ENCODE results near the gene LYRM2.
"Not testable (repeated sequence)": the region's sequence is repeated elsewhere in the genome, so short reads cannot be mapped to it uniquely, and the experiment has no call there.

Gene LYRM2

GRCh38 chr6:89643406-89643805 is 4.9 kb upstream of the LYRM2 start:
- Histone ChIP-seq H3K27me3 (ENCODE audit: control insufficient read depth, insufficient read depth, low read length) (no peaks in the 10 kb centered on the region), H3K4me3 (ENCODE audit: low read depth, low read length) (no peak overlapping the region), H3K36me3 (ENCODE audit: control insufficient read depth, insufficient read depth, low read length) (peaks cover 69% of the 10 kb centered on the region), H3K9me3 (ENCODE audit: control insufficient read depth, insufficient read depth, low read depth, low read length) (no peaks in the 10 kb centered on the region), H3K27ac (ENCODE audit: low read depth, low read length) (no peak overlapping the region), H3K9ac (ENCODE audit: low read length) (no peak overlapping the region), H3K4me1 (ENCODE audit: control insufficient read depth, insufficient read depth, low read length) (0 out of 2 replicates have a peak, but pooled peaks cover 3% of the 10 kb centered on the region)

GRCh38 chr6:89642956-89643355 is 4.4 kb upstream of the LYRM2 start:
- no peak overlapping the region for H3K4me3 ChIP-seq (ENCODE audit: low read depth, low read length)
- H3K9me3 ChIP-seq (ENCODE audit: control insufficient read depth, insufficient read depth, low read depth, low read length), result no peaks in the 10 kb centered on the region
- H3K9ac ChIP-seq (ENCODE audit: low read length), result no peak overlapping the region
- H3K4me1 ChIP-seq (ENCODE audit: control insufficient read depth, insufficient read depth, low read length), result 0 out of 2 replicates have a peak, but pooled peaks cover 3% of the 10 kb centered on the region
- H3K36me3 ChIP-seq (ENCODE audit: control insufficient read depth, insufficient read depth, low read length), result peaks cover 64% of the 10 kb centered on the region
- H3K27ac ChIP-seq (ENCODE audit: low read depth, low read length), result no peak overlapping the region
- no peaks in the 10 kb centered on the region for H3K27me3 ChIP-seq (ENCODE audit: control insufficient read depth, insufficient read depth, low read length)

GRCh38 chr6:89641581-89641980 is 3.0 kb upstream of the LYRM2 start:
- not testable (repeated sequence) for H3K9ac ChIP-seq (ENCODE audit: low read length); H3K9me3 ChIP-seq (ENCODE audit: control insufficient read depth, insufficient read depth, low read depth, low read length); H3K27ac ChIP-seq (ENCODE audit: low read depth, low read length); H3K4me3 ChIP-seq (ENCODE audit: low read depth, low read length); H3K27me3 ChIP-seq (ENCODE audit: control insufficient read depth, insufficient read depth, low read length); H3K4me1 ChIP-seq (ENCODE audit: control insufficient read depth, insufficient read depth, low read length)
- peaks cover 51% of the 10 kb centered on the region for H3K36me3 ChIP-seq (ENCODE audit: control insufficient read depth, insufficient read depth, low read length)

GRCh38 chr6:89640804-89641203 is 2.3 kb upstream of the LYRM2 start:
- H3K9me3 ChIP-seq (ENCODE audit: control insufficient read depth, insufficient read depth, low read depth, low read length), result no peaks in the 10 kb centered on the region
- 0 out of 2 replicates have a peak, but pooled peaks cover 3% of the 10 kb centered on the region for H3K4me1 ChIP-seq (ENCODE audit: control insufficient read depth, insufficient read depth, low read length)
- H3K27ac ChIP-seq (ENCODE audit: low read depth, low read length), result no peak overlapping the region
- no peaks in the 10 kb centered on the region for H3K27me3 ChIP-seq (ENCODE audit: control insufficient read depth, insufficient read depth, low read length)
- no peak overlapping the region for H3K4me3 ChIP-seq (ENCODE audit: low read depth, low read length)
- H3K36me3 ChIP-seq (ENCODE audit: control insufficient read depth, insufficient read depth, low read length), result peaks cover 49% of the 10 kb centered on the region
- no peak overlapping the region for H3K9ac ChIP-seq (ENCODE audit: low read length)

GRCh38 chr6:89637960-89638319 is 607 bp downstream of the LYRM2 start:
- no peaks in the 10 kb centered on the region for H3K27me3 ChIP-seq (ENCODE audit: control insufficient read depth, insufficient read depth, low read length)
- peak overlapping the region; percentile 48; the same call in 1 of the 2 replicates for H3K27ac ChIP-seq (ENCODE audit: low read depth, low read length)
- H3K4me1 ChIP-seq (ENCODE audit: control insufficient read depth, insufficient read depth, low read length), result 0 out of 2 replicates have a peak, but pooled peaks cover 3% of the 10 kb centered on the region
- peaks cover 22% of the 10 kb centered on the region for H3K36me3 ChIP-seq (ENCODE audit: control insufficient read depth, insufficient read depth, low read length)
- peak overlapping the region; percentile 89 for H3K9ac ChIP-seq (ENCODE audit: low read length)
- peak overlapping the region; percentile 85 for H3K4me3 ChIP-seq (ENCODE audit: low read depth, low read length)
- no peaks in the 10 kb centered on the region for H3K9me3 ChIP-seq (ENCODE audit: control insufficient read depth, insufficient read depth, low read depth, low read length)

- not testable (repeated sequence) for H3K4me1 ChIP-seq (ENCODE audit: control insufficient read depth, insufficient read depth, low read length); H3K27ac ChIP-seq (ENCODE audit: low read depth, low read length); H3K9me3 ChIP-seq (ENCODE audit: control insufficient read depth, insufficient read depth, low read depth, low read length); H3K4me3 ChIP-seq (ENCODE audit: low read depth, low read length); H3K27me3 ChIP-seq (ENCODE audit: control insufficient read depth, insufficient read depth, low read length); H3K9ac ChIP-seq (ENCODE audit: low read length)
- peaks cover 10% of the 10 kb centered on the region for H3K36me3 ChIP-seq (ENCODE audit: control insufficient read depth, insufficient read depth, low read length)
These were observed 2.1 kb downstream of the LYRM2 start for GRCh38 chr6:89636412-89636811.

DNA sequence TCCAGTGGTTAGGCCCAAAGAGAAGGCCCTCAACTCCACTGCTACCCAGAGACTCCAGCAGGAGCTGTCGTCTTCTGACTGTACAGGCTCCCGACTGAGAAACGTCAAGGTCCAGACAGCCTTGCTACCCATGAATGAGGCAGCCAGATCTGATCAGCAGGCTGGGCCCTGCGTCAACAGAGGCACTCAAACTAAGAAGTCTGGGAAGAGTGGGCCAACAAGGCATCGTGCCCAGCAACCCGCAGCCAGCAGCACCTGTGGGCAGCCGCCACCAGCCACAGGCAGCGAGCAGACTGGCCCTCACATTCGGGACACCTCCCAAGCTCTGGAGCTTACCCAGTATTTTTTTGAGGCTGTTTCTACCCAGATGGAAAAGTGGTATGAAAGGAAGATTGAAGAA is 8.1 kb downstream of the LYRM2 start:
- Histone ChIP-seq H3K27me3 (ENCODE audit: control insufficient read depth, insufficient read depth, low read length) (no peaks in the 10 kb centered on the region), H3K27ac (ENCODE audit: low read depth, low read length) (no peak overlapping the region), H3K9ac (ENCODE audit: low read length) (no peak overlapping the region), H3K9me3 (ENCODE audit: control insufficient read depth, insufficient read depth, low read depth, low read length) (no peaks in the 10 kb centered on the region), H3K4me3 (ENCODE audit: low read depth, low read length) (no peak overlapping the region), H3K4me1 (ENCODE audit: control insufficient read depth, insufficient read depth, low read length) (peaks cover 3% of the 10 kb centered on the region; the same call in 1 of the 2 replicates), H3K36me3 (ENCODE audit: control insufficient read depth, insufficient read depth, low read length) (peaks cover 8% of the 10 kb centered on the region; the same call in 1 of the 2 replicates)

GRCh38 chr6:89623749-89624148 is 14.8 kb downstream of the LYRM2 start:
- Histone ChIP-seq H3K4me3 (ENCODE audit: low read depth, low read length) (no peak overlapping the region), H3K4me1 (ENCODE audit: control insufficient read depth, insufficient read depth, low read length) (peaks cover 3% of the 10 kb centered on the region; the same call in 1 of the 2 replicates), H3K36me3 (ENCODE audit: control insufficient read depth, insufficient read depth, low read length) (no peaks in the 10 kb centered on the region), H3K9me3 (ENCODE audit: control insufficient read depth, insufficient read depth, low read depth, low read length) (no peaks in the 10 kb centered on the region), H3K27me3 (ENCODE audit: control insufficient read depth, insufficient read depth, low read length) (no peaks in the 10 kb centered on the region), H3K9ac (ENCODE audit: low read length) (no peak overlapping the region), H3K27ac (ENCODE audit: low read depth, low read length) (no peak overlapping the region)

DNA sequence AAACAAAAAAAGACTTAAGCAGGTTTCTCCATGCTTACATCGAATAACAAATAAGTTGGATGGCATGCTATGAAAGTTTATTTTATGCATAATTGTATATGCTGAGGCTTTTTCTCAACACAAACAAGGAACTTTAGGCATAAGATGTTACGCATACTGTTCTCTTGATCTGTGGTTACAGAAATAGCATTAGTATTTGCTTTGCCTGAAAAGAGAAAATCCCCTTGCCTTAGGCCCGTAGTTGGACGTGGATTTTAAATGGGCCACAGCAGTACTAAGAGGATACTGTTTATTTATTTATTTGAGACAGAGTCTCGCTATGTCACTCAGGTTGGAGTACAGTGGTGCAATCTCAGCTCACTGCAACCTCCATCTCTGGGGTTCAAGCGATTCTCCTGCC is 19.0 kb downstream of the LYRM2 start:
- no peaks in the 10 kb centered on the region for H3K36me3 ChIP-seq (ENCODE audit: control insufficient read depth, insufficient read depth, low read length)
- H3K4me3 ChIP-seq (ENCODE audit: low read depth, low read length), result no peak overlapping the region
- no peaks in the 10 kb centered on the region for H3K9me3 ChIP-seq (ENCODE audit: control insufficient read depth, insufficient read depth, low read depth, low read length)
- no peaks in the 10 kb centered on the region for H3K4me1 ChIP-seq (ENCODE audit: control insufficient read depth, insufficient read depth, low read length)
- H3K27me3 ChIP-seq (ENCODE audit: control insufficient read depth, insufficient read depth, low read length), result no peaks in the 10 kb centered on the region
- no peak overlapping the region for H3K9ac ChIP-seq (ENCODE audit: low read length)
- H3K27ac ChIP-seq (ENCODE audit: low read depth, low read length), result no peak overlapping the region

DNA sequence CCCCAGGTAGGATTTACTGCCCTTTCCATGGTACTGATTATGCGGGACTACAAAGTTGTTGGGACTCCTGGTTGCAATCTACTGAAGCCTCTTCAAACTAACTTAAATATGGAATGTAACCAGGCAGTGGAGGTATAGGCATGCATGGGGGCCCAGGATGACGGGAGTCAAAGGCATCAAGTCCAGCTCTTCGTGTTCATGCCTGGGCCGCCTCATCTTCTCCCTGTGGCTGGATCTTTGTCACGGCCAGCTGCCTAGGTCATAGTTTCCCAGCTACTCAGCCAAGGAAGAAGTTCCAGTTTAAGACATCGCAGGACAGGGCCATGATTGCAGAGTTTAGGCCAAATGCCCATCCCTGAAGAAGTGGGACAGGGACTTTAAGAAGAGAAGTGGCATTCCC is 20.5 kb downstream of the LYRM2 start:
- Histone ChIP-seq H3K36me3 (ENCODE audit: control insufficient read depth, insufficient read depth, low read length) (no peaks in the 10 kb centered on the region), H3K27ac (ENCODE audit: low read depth, low read length) (no peak overlapping the region), H3K9ac (ENCODE audit: low read length) (no peak overlapping the region), H3K27me3 (ENCODE audit: control insufficient read depth, insufficient read depth, low read length) (no peaks in the 10 kb centered on the region), H3K4me3 (ENCODE audit: low read depth, low read length) (no peak overlapping the region), H3K4me1 (ENCODE audit: control insufficient read depth, insufficient read depth, low read length) (no peaks in the 10 kb centered on the region), H3K9me3 (ENCODE audit: control insufficient read depth, insufficient read depth, low read depth, low read length) (no peaks in the 10 kb centered on the region)

GRCh38 chr6:89616531-89616930 is 22.0 kb downstream of the LYRM2 start:
- Histone ChIP-seq H3K27ac (ENCODE audit: low read depth, low read length) (no peak overlapping the region), H3K9me3 (ENCODE audit: control insufficient read depth, insufficient read depth, low read depth, low read length) (no peaks in the 10 kb centered on the region), H3K27me3 (ENCODE audit: control insufficient read depth, insufficient read depth, low read length) (no peaks in the 10 kb centered on the region), H3K36me3 (ENCODE audit: control insufficient read depth, insufficient read depth, low read length) (no peaks in the 10 kb centered on the region), H3K4me3 (ENCODE audit: low read depth, low read length) (no peak overlapping the region), H3K9ac (ENCODE audit: low read length) (no peak overlapping the region), H3K4me1 (ENCODE audit: control insufficient read depth, insufficient read depth, low read length) (no peaks in the 10 kb centered on the region)

- H3K27ac ChIP-seq (ENCODE audit: low read depth, low read length), result no peak overlapping the region
- no peaks in the 10 kb centered on the region for H3K4me1 ChIP-seq (ENCODE audit: control insufficient read depth, insufficient read depth, low read length)
- H3K9ac ChIP-seq (ENCODE audit: low read length), result no peak overlapping the region
- H3K36me3 ChIP-seq (ENCODE audit: control insufficient read depth, insufficient read depth, low read length), result no peaks in the 10 kb centered on the region
- H3K27me3 ChIP-seq (ENCODE audit: control insufficient read depth, insufficient read depth, low read length), result no peaks in the 10 kb centered on the region
- H3K4me3 ChIP-seq (ENCODE audit: low read depth, low read length), result no peak overlapping the region
- H3K9me3 ChIP-seq (ENCODE audit: control insufficient read depth, insufficient read depth, low read depth, low read length), result no peaks in the 10 kb centered on the region
These were observed 22.7 kb downstream of the LYRM2 start for GRCh38 chr6:89615882-89616281.

Measured in HUES6 (cell line).